Measurements from ENCODE around the gene GNG7. TPM values are rescaled to one million over a fixed set of nuclear protein-coding genes. Genes with fewer than 3 reads are reported as not detected.

GNG7 gene
- total RNA-seq, 1 donor: 0.72 TPM

GRCh38 chr19:2553510-2553909 is 149.0 kb downstream of the GNG7 start:
- H3K27ac ChIP-seq (ENCODE audit: low read depth, low read length): no peak overlapping the region
- TF ChIP-seq CTCF (IDR thresholded peaks at IDR 0.05; ENCODE audit: extremely low read depth, low read depth, low read length): no peak
- no peak overlapping the region for H2AFZ ChIP-seq (ENCODE audit: low read length)
- no peak overlapping the region for H3K4me2 ChIP-seq (ENCODE audit: insufficient read depth, low read length)
- no peaks in the 10 kb centered on the region for H3K9me3 ChIP-seq (ENCODE audit: low read depth, low read length)
- no peaks in the 10 kb centered on the region for H3K36me3 ChIP-seq (ENCODE audit: insufficient read depth, low read length)
- no peaks in the 10 kb centered on the region for H3K27me3 ChIP-seq (ENCODE audit: insufficient read depth, low read length)
- peaks cover 7% of the 10 kb centered on the region for H3K4me1 ChIP-seq (ENCODE audit: insufficient read depth, low read length)
- H3K79me2 ChIP-seq (ENCODE audit: insufficient read depth, low read length): no peaks in the 10 kb centered on the region
- DNase-seq (ENCODE audit: insufficient read length, low spot score, missing footprints): no peak
- H3K4me3 ChIP-seq (ENCODE audit: insufficient read depth, low read length): no peak overlapping the region
- no peaks in the 10 kb centered on the region for H4K20me1 ChIP-seq (ENCODE audit: insufficient read depth, low read length)

- no peak overlapping the region for H3K27ac ChIP-seq (ENCODE audit: low read depth, low read length)
- H3K79me2 ChIP-seq (ENCODE audit: insufficient read depth, low read length): no peaks in the 10 kb centered on the region
- no peaks in the 10 kb centered on the region for H3K36me3 ChIP-seq (ENCODE audit: insufficient read depth, low read length)
- H3K4me1 ChIP-seq (ENCODE audit: insufficient read depth, low read length): peaks cover 7% of the 10 kb centered on the region
- H3K27me3 ChIP-seq (ENCODE audit: insufficient read depth, low read length): no peaks in the 10 kb centered on the region
- DNase-seq (ENCODE audit: insufficient read length, low spot score, missing footprints): no peak
- H4K20me1 ChIP-seq (ENCODE audit: insufficient read depth, low read length): no peaks in the 10 kb centered on the region
- no peaks in the 10 kb centered on the region for H3K9me3 ChIP-seq (ENCODE audit: low read depth, low read length)
- peak overlapping the region; percentile 42 for H2AFZ ChIP-seq (ENCODE audit: low read length)
- peak overlapping the region; percentile 42 for H3K4me2 ChIP-seq (ENCODE audit: insufficient read depth, low read length)
- H3K4me3 ChIP-seq (ENCODE audit: insufficient read depth, low read length): peak overlapping the region; percentile 31
- no peak for TF ChIP-seq CTCF (IDR thresholded peaks at IDR 0.05; ENCODE audit: extremely low read depth, low read depth, low read length)
Measured at GRCh38 chr19:2552859-2553258, 149.6 kb downstream of the GNG7 start.

GRCh38 chr19:2551864-2552185 is 150.7 kb downstream of the GNG7 start:
- H3K27ac ChIP-seq (ENCODE audit: low read depth, low read length): no peak overlapping the region
- no peak for TF ChIP-seq CTCF (IDR thresholded peaks at IDR 0.05; ENCODE audit: extremely low read depth, low read depth, low read length)
- H2AFZ ChIP-seq (ENCODE audit: low read length): no peak overlapping the region
- no peak for DNase-seq (ENCODE audit: insufficient read length, low spot score, missing footprints)
- no peaks in the 10 kb centered on the region for H3K9me3 ChIP-seq (ENCODE audit: low read depth, low read length)
- H3K4me2 ChIP-seq (ENCODE audit: insufficient read depth, low read length): no peak overlapping the region
- H3K79me2 ChIP-seq (ENCODE audit: insufficient read depth, low read length): no peaks in the 10 kb centered on the region
- H3K4me1 ChIP-seq (ENCODE audit: insufficient read depth, low read length): peaks cover 7% of the 10 kb centered on the region
- H3K4me3 ChIP-seq (ENCODE audit: insufficient read depth, low read length): no peak overlapping the region
- no peaks in the 10 kb centered on the region for H3K36me3 ChIP-seq (ENCODE audit: insufficient read depth, low read length)
- no peaks in the 10 kb centered on the region for H3K27me3 ChIP-seq (ENCODE audit: insufficient read depth, low read length)
- H4K20me1 ChIP-seq (ENCODE audit: insufficient read depth, low read length): no peaks in the 10 kb centered on the region

GRCh38 chr19:2551172-2551863 is 151.2 kb downstream of the GNG7 start:
- Histone ChIP-seq H4K20me1 (ENCODE audit: insufficient read depth, low read length) (no peaks in the 10 kb centered on the region), H3K27ac (ENCODE audit: low read depth, low read length) (no peak overlapping the region)

More at GRCh38 chr19:2551172-2551863, 151.2 kb downstream of the GNG7 start:
- Histone ChIP-seq H3K79me2 (ENCODE audit: insufficient read depth, low read length) (no peaks in the 10 kb centered on the region), H3K4me1 (ENCODE audit: insufficient read depth, low read length) (peaks cover 8% of the 10 kb centered on the region), H3K27me3 (ENCODE audit: insufficient read depth, low read length) (no peaks in the 10 kb centered on the region), H3K4me2 (ENCODE audit: insufficient read depth, low read length) (no peak overlapping the region), H3K36me3 (ENCODE audit: insufficient read depth, low read length) (no peaks in the 10 kb centered on the region), H2AFZ (ENCODE audit: low read length) (no peak overlapping the region), H3K4me3 (ENCODE audit: insufficient read depth, low read length) (no peak overlapping the region), H3K9me3 (ENCODE audit: low read depth, low read length) (no peaks in the 10 kb centered on the region)
- peak; percentile 43 for DNase-seq (ENCODE audit: insufficient read length, low spot score, missing footprints)
- no peak for TF ChIP-seq CTCF (IDR thresholded peaks at IDR 0.05; ENCODE audit: extremely low read depth, low read depth, low read length)

All from osteoblast (primary cell).